ENCODE results near the gene RNF125.

RNF125 gene

DNA sequence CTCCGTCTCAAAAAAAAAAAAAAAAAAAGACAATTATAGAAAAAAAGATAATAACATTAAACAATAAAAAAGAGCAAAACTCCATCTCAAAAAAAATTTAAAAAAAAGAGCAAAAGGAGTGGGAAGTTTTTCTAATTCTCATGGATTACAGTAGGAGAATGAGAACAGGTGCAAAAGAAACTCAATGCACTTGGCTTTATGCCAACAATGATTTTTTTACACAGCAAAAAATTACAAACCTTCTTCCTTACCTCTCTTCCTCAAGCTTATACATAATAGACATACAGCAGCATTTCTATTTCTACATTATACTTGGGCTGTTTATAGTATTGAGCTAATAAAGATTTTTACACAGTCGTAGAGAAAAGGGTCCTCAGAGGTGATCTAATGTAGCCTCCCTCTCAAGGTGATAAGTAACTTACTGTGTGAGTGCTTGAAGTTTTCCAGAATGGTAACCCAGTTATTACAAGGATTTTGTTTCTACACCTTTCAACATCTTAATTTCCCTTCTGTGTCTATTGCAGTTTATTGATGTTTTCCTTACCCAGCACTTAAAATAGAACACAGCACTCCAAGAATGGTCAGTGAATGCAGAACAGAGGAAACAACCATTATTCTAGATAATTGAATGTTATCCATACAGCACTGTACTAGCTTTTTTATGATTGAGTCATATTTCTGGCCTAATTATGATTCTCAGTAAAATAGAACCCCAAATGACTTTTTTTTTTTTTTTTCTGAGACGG is 38.2 kb downstream of the RNF125 start:
- H3K27me3 ChIP-seq (ENCODE audit: insufficient read depth, poor library complexity, severe bottlenecking): no peaks in the 10 kb centered on the region
- TF ChIP-seq, protein P1, sequence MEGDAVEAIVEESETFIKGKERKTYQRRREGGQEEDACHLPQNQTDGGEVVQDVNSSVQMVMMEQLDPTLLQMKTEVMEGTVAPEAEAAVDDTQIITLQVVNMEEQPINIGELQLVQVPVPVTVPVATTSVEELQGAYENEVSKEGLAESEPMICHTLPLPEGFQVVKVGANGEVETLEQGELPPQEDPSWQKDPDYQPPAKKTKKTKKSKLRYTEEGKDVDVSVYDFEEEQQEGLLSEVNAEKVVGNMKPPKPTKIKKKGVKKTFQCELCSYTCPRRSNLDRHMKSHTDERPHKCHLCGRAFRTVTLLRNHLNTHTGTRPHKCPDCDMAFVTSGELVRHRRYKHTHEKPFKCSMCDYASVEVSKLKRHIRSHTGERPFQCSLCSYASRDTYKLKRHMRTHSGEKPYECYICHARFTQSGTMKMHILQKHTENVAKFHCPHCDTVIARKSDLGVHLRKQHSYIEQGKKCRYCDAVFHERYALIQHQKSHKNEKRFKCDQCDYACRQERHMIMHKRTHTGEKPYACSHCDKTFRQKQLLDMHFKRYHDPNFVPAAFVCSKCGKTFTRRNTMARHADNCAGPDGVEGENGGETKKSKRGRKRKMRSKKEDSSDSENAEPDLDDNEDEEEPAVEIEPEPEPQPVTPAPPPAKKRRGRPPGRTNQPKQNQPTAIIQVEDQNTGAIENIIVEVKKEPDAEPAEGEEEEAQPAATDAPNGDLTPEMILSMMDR (IDR thresholded peaks at IDR 0.05; ENCODE audit: poor library complexity, severe bottlenecking): no peak
- no peak for ATAC-seq (ENCODE audit: low read depth)
- no peak overlapping the region for H3K27ac ChIP-seq (ENCODE audit: poor library complexity, severe bottlenecking)
- H3K4me3 ChIP-seq (ENCODE audit: severe bottlenecking): no peak overlapping the region
- H3K9me3 ChIP-seq (ENCODE audit: severe bottlenecking): no peaks in the 10 kb centered on the region
- no peak for DNase-seq (ENCODE audit: low spot score)
- H3K4me1 ChIP-seq (ENCODE audit: insufficient read depth, poor library complexity, severe bottlenecking): no peaks in the 10 kb centered on the region
- no peaks in the 10 kb centered on the region for H3K36me3 ChIP-seq (ENCODE audit: low read depth)

DNA sequence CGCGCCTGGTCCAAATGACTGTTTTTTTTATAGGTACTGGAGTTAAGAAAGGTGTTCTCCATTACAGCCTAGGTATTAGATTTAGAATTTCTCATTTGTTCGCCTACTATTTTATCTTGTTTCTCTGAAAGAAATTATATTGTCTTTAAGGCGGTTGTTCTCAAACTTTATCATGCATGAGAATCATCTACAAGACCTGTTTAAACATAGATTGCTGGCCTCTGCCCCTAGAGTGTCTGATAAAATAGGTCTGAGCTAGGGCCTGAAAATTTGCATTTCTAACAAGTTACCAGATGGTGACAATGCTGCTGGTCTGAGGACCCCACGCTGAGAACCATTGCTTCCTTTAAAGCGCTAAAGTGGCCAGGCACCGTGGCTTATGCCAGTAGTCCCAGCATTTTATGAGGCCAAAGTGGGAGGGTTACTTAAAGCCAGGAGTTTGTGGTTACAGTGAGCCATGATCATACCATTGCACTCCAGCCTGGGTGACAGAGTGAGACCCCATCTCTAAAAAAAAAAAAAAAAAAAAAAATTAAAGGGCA is 39.1 kb downstream of the RNF125 start:
- no peak for DNase-seq (ENCODE audit: low spot score)
- Histone ChIP-seq H3K4me1 (ENCODE audit: insufficient read depth, poor library complexity, severe bottlenecking) (no peaks in the 10 kb centered on the region), H3K36me3 (ENCODE audit: low read depth) (no peaks in the 10 kb centered on the region)

DNA sequence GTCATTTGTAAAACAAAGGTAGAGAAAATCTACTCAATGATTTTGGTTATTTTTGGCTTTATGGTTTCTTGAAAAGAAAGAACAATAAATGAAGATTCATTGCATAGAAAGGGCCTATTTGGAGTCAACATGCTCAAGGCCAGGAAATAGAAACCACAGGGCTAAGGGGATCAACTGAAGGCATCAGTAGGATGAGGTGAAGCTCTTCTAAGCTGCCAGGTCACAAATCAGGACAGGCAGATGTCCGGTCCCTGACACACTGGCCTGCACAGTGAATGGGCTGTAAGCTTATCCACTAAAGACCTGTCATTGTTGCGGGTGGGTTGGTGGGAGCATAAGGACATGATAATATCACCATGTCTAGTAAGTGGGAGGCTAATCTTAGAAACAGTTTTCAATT is 41.4 kb downstream of the RNF125 start:
- Histone ChIP-seq H3K4me1 (ENCODE audit: insufficient read depth, poor library complexity, severe bottlenecking) (no peaks in the 10 kb centered on the region), H3K4me3 (ENCODE audit: severe bottlenecking) (no peak overlapping the region), H3K36me3 (ENCODE audit: low read depth) (no peaks in the 10 kb centered on the region), H3K27me3 (ENCODE audit: insufficient read depth, poor library complexity, severe bottlenecking) (no peaks in the 10 kb centered on the region), H3K9me3 (ENCODE audit: severe bottlenecking) (no peaks in the 10 kb centered on the region), H3K27ac (ENCODE audit: poor library complexity, severe bottlenecking) (no peak overlapping the region)
- TF ChIP-seq, protein P1 (IDR thresholded peaks at IDR 0.05; ENCODE audit: poor library complexity, severe bottlenecking): no peak
- DNase-seq (ENCODE audit: low spot score) (no peak), ATAC-seq (ENCODE audit: low read depth) (no peak)

More for the DNA sequence above, 39.1 kb downstream of the RNF125 start:
- Histone ChIP-seq H3K4me3 (ENCODE audit: severe bottlenecking) (no peak overlapping the region), H3K27me3 (ENCODE audit: insufficient read depth, poor library complexity, severe bottlenecking) (no peaks in the 10 kb centered on the region), H3K9me3 (ENCODE audit: severe bottlenecking) (no peaks in the 10 kb centered on the region), H3K27ac (ENCODE audit: poor library complexity, severe bottlenecking) (no peak overlapping the region)
- TF ChIP-seq, protein P1 (IDR thresholded peaks at IDR 0.05; ENCODE audit: poor library complexity, severe bottlenecking): no peak
- no peak for ATAC-seq (ENCODE audit: low read depth)

DNA sequence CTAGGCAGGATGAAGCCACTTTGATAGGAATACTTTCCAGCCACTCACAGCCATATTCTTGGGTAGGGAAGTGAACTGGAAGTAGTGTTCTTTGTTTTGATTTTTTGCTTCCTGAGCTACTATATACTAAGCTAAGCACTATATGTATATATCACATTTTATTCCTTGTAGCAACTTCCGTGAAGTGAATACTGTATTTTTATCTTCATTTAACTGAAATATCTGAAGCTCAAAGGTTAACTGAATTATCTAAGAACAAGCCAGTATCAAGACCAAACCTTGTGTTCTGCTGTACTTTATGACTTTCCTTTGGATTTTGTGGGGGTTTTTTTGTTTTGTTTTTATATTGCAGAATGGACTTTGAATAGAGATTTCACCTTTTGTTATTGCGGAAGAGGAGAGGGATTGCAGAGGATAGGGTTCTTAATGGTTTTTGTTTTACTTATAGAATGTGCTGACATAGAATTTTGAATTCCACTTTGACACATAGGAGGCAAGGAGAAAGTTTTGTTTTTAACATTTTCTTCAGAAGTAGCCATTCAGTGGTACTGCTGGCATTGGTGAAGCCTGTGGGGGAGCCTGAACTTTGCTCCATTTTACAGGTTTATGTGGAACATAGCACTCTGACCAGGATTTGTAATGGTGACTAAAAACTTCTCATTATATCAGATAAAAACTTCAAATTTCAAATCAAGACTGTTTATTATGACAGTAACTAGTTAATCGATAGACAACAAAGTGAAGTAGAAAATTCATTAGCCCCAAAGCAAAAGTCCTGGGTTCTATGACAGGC is 48.9 kb downstream of the RNF125 start:
- Histone ChIP-seq H3K9me3 (ENCODE audit: severe bottlenecking) (no peaks in the 10 kb centered on the region), H3K27me3 (ENCODE audit: insufficient read depth, poor library complexity, severe bottlenecking) (no peaks in the 10 kb centered on the region), H3K4me1 (ENCODE audit: insufficient read depth, poor library complexity, severe bottlenecking) (no peaks in the 10 kb centered on the region), H3K4me3 (ENCODE audit: severe bottlenecking) (no peak overlapping the region), H3K36me3 (ENCODE audit: low read depth) (no peaks in the 10 kb centered on the region), H3K27ac (ENCODE audit: poor library complexity, severe bottlenecking) (no peak overlapping the region)
- DNase-seq (ENCODE audit: low spot score) (no peak), ATAC-seq (ENCODE audit: low read depth) (no peak)
- TF ChIP-seq, protein P1 (IDR thresholded peaks at IDR 0.05; ENCODE audit: poor library complexity, severe bottlenecking): no peak

Measured in RWPE2 (cell line).